HEK293T (cell line): ENCODE data around the gene PARM1.

Experiments
- ELF4 ChIP-seq: fragments of 450-650 bp; IDR thresholded peaks from 2 replicates; pipeline ENCODE4 v1.6.1; 2017; ENCODE audit warnings: antibody characterized with exemption
- FOXA1 ChIP-seq: fragments of 450-650 bp; IDR thresholded peaks from 2 replicates; pipeline ENCODE4 v1.6.1; 2016; ENCODE audit warnings: mild to moderate bottlenecking
- FOXM1 ChIP-seq: fragments of 450-650 bp; IDR thresholded peaks from 2 replicates; pipeline ENCODE4 v1.6.1; 2017; ENCODE audit warnings: mild to moderate bottlenecking, borderline replicate concordance
- SP1 ChIP-seq: fragments of 450-650 bp; IDR thresholded peaks from 2 replicates; pipeline ENCODE4 v1.6.1; 2017
- SUZ12 ChIP-seq: fragments of 450-650 bp; IDR thresholded peaks from 2 replicates; pipeline ENCODE4 v1.6.1; 2016; ENCODE audit warnings: mild to moderate bottlenecking
- ZNF384 ChIP-seq: fragments of 450-650 bp; IDR thresholded peaks from 2 replicates; pipeline ENCODE4 v1.6.1; 2016

- TF ChIP-seq ELF4 (no peak), FOXM1 (no peak), SUZ12 (no peak), ZNF384 (no peak), FOXA1 (no peak), SP1 (no peak)
Observed at GRCh38 chr4:74932010-74932409, 906 bp upstream of the PARM1 start.
